Mesodermal cell (in vitro differentiated cells): ENCODE measurements around the gene KCNMB2.

ENCODE experiments used
- H3K27ac ChIP-seq: 2 replicates; pipeline ENCODE4 v1.7.0; 2013; ENCODE audit warnings: mild to moderate bottlenecking, low read depth, low read length, moderate library complexity; ENCODE audit not compliant: severe bottlenecking
- H3K36me3 ChIP-seq: 2 replicates; pipeline ENCODE4 v1.7.1; 2013; ENCODE audit warnings: mild to moderate bottlenecking, low read length, moderate library complexity; ENCODE audit not compliant: control insufficient read depth, insufficient read depth
- H3K4me1 ChIP-seq: one replicate; pipeline ENCODE4 v1.7.1; 2013; ENCODE audit warnings: mild to moderate bottlenecking, low read length; ENCODE audit not compliant: insufficient read depth, control insufficient read depth, poor library complexity, severe bottlenecking
- H3K4me3 ChIP-seq: 2 replicates; pipeline ENCODE4 v1.7.0; 2013; ENCODE audit warnings: low read length, control low read depth, mild to moderate bottlenecking; ENCODE audit not compliant: insufficient read depth, poor library complexity, severe bottlenecking; ENCODE audit errors: extremely low read depth
- H3K9me3 ChIP-seq: 2 replicates; pipeline ENCODE4 v1.7.1; 2013; ENCODE audit warnings: mild to moderate bottlenecking, low read length, moderate library complexity; ENCODE audit not compliant: control insufficient read depth
- WGBS, 2 experiments: methylation state at CpG; one replicate each; pipeline ENCODE4 v1.1.5; 2013; ENCODE audit warnings: missing lambda C conversion rate in 2 of 2; ENCODE audit not compliant: insufficient coverage in 2 of 2; 5-methylcytosine and 5-hydroxymethylcytosine counted together

The KCNMB2 gene

GRCh38 chr3:178703268-178703975 lies 167.2 kb downstream of the KCNMB2 start:
- Histone ChIP-seq H3K36me3 (no peaks in the 10 kb centered on the region), H3K27ac (no peak overlapping the region), H3K4me1 (peaks cover 8% of the 10 kb centered on the region), H3K4me3 (no peak overlapping the region), H3K9me3 (no peaks in the 10 kb centered on the region)
- no CpG with 5 or more reads among the region's 1 CpG for WGBS, 2 experiments

- Histone ChIP-seq H3K4me3 (no peak overlapping the region), H3K4me1 (peaks cover 8% of the 10 kb centered on the region), H3K36me3 (no peaks in the 10 kb centered on the region), H3K9me3 (no peaks in the 10 kb centered on the region), H3K27ac (no peak overlapping the region)
- no CpG with 5 or more reads among the region's 4 CpGs for WGBS, 2 experiments
Measured at GRCh38 chr3:178705925-178706324, 169.7 kb downstream of the KCNMB2 start.

- H3K4me1 ChIP-seq = peaks cover 8% of the 10 kb centered on the region
- WGBS, 2 experiments = 100% methylated on average over 2 of the region's 2 CpGs
- H3K27ac ChIP-seq = no peak overlapping the region
Measured at GRCh38 chr3:178706411-178706810, 170.2 kb downstream of the KCNMB2 start.

DNA sequence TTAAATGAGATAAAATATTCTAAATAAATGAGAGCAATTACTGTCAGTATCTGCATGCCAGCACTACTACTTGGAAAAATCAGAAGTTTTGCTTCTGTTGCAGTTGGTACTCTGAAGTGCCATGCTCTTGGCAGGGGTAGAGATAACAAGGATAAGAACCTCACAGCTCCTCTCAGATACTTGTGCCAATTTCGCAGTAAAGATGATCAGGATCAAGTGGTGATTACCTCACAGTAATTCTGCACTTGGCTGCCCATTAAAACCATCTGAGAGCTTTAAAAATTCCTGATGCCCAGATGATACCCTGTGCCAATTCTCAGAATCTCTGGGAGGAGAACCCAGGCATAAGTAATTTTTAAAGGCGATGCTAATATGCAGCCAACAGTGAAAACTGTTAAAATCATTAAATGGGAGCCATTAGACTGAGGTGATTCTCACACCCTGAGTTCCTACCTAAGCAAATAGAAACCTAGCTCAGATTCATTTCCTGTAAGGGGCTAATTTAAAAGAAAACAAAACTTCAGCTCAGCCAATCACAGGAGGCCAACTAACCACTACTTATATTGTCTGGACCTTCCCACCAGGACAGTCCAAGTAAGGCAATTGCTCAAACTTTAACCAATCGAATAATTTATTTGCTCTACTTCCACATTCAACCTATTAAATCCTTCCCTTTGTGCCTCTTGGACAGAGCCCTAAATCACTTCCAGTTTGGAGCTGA lies 171.2 kb downstream of the KCNMB2 start:
- H3K27ac ChIP-seq = no peak overlapping the region
- H3K4me3 ChIP-seq = no peak overlapping the region
- 87 to 93% methylated on average over 2 to 3 of the region's 3 CpGs for WGBS, 2 experiments
- H3K36me3 ChIP-seq = no peaks in the 10 kb centered on the region
- no peaks in the 10 kb centered on the region for H3K9me3 ChIP-seq
- peaks cover 8% of the 10 kb centered on the region for H3K4me1 ChIP-seq

More at GRCh38 chr3:178706411-178706810, 170.2 kb downstream of the KCNMB2 start:
- Histone ChIP-seq H3K4me3 (no peak overlapping the region), H3K36me3 (no peaks in the 10 kb centered on the region), H3K9me3 (no peaks in the 10 kb centered on the region)

DNA sequence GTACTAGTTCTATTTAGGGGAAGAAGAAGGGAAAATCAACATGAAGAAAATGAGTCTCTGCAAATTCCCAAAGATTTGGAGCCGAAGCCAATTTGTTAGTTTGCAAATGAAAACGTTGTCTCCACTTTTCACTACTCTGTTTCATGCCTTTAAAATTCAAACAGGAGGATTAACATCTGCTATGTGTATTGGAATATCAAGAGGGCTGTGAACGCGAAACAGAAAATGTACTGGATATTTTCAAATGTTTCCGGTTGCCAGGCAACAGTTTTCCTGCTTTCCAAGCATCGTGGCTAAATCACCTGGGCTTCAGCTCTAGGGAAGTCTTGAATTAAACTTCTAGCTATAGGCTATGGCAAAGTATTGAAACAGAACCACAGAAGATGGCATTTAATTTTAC lies 172.8 kb downstream of the KCNMB2 start:
- Histone ChIP-seq H3K36me3 (no peaks in the 10 kb centered on the region), H3K9me3 (no peaks in the 10 kb centered on the region), H3K4me3 (no peak overlapping the region), H3K27ac (no peak overlapping the region), H3K4me1 (peaks cover 8% of the 10 kb centered on the region)
- WGBS, 2 experiments = 62 to 72% methylated on average over 4 of the region's 6 CpGs

DNA sequence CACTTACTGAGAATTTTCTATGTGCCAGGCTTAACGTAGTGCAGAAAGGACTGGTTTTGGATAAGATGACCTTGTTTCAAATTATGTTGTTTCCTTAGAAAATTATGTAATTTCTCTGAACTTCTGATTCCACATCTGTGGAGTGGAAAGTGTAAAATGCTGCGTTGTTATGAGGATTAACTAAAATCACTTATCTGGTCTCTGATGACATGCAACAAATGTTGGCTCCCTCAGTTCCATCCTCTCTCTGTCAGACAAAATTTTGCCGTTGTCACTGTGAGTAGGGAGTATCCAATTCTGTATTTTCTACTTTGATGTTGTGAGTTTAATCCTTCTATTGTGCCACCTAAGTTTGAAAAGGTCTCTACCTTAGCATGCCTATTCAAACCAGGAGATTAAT lies 175.5 kb downstream of the KCNMB2 start:
- Histone ChIP-seq H3K9me3 (no peaks in the 10 kb centered on the region), H3K4me3 (no peak overlapping the region), H3K36me3 (no peaks in the 10 kb centered on the region), H3K4me1 (no peaks in the 10 kb centered on the region), H3K27ac (no peak overlapping the region)
- 60% methylated on average over 1 of the region's 3 CpGs; no CpG with 5 or more reads in 1 of the 2 experiments for WGBS, 2 experiments

DNA sequence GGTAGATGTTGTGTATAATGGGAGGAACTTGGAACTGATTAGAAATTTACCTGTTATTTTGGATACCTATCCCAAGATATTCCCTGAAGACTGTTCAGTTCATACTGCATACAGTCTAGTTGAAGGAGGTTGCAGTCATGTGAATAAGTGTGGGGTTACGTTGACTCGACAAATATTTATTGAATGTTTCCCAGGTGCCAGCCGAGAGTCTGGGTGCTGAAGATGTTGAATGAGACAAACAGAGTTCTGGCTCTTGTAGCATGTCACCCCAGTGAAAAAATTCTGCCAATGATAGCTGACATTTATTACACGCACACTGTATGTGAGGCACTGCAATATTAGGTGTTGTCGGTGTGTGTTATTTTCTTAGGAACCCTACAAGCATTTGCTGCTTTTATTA lies 176.0 kb downstream of the KCNMB2 start:
- Histone ChIP-seq H3K27ac (no peak overlapping the region), H3K4me3 (no peak overlapping the region), H3K9me3 (no peaks in the 10 kb centered on the region), H3K4me1 (no peaks in the 10 kb centered on the region), H3K36me3 (no peaks in the 10 kb centered on the region)
- 90 to 100% methylated on average over 3 of the region's 5 CpGs for WGBS, 2 experiments

DNA sequence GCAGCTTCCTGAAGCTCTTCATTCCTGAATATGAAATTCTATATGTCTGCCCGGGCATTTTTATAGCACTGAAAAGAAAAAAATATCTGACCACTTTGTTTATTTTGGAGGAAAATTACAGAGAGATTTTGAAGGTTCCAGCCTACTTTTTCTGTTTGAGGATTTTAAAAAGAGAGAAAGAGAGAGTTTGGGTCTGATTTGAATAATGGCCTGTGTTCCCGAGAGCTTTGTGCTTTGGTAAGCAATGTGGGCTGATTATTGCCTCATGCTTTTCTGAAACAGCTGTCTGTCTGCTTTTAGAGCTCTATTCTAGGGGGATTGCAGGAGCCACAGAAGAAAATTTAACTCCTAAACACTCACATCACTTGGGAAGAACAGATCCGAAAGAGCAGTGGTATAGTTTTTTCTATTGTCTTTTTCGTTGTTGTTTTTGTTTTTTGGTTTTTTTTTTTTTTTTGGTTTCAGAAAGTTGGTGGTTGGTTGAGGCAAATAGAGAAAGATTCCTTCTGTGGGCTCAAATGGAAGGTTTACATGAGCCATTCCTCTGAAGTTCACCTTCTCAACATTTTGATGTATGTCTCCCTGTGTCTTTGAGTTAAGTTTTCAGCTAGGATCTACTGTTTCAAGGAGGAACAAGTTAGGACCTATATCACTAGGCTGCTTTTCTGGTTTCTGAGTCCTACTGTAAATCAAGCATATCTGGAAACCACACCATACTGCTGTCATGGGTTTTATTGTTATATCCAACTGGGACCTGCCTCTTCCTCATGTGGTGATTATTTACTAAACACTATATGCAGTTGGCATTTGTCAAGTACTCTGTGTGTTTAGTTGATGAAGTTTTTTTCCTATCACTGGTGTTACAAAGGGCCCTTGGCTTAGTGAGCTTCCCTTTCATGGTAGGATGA lies 178.9 kb downstream of the KCNMB2 start:
- 100% methylated on average over 1 of the region's 4 CpGs; no CpG with 5 or more reads in 1 of the 2 experiments for WGBS, 2 experiments
- Histone ChIP-seq H3K27ac (no peak overlapping the region), H3K36me3 (no peaks in the 10 kb centered on the region), H3K4me3 (no peak overlapping the region), H3K9me3 (no peaks in the 10 kb centered on the region), H3K4me1 (no peaks in the 10 kb centered on the region)

- no peak overlapping the region for H3K4me3 ChIP-seq
- H3K4me1 ChIP-seq = no peaks in the 10 kb centered on the region
- H3K27ac ChIP-seq = no peak overlapping the region
- no peaks in the 10 kb centered on the region for H3K9me3 ChIP-seq
- no peaks in the 10 kb centered on the region for H3K36me3 ChIP-seq
- WGBS, 2 experiments = 90% methylated on average over 1 of the region's 1 CpG; no CpG with 5 or more reads in 1 of the 2 experiments
Measured at GRCh38 chr3:178718995-178719635, 182.9 kb downstream of the KCNMB2 start.

- H3K4me1 ChIP-seq = no peaks in the 10 kb centered on the region
- no peaks in the 10 kb centered on the region for H3K36me3 ChIP-seq
- no peak overlapping the region for H3K4me3 ChIP-seq
- H3K27ac ChIP-seq = no peak overlapping the region
- 86 to 100% methylated on average over 1 to 3 of the region's 4 CpGs for WGBS, 2 experiments
- no peaks in the 10 kb centered on the region for H3K9me3 ChIP-seq
Measured at GRCh38 chr3:178732824-178733223, 196.6 kb downstream of the KCNMB2 start.
